ENCODE data around the gene TWIST2.

Gene TWIST2

DNA sequence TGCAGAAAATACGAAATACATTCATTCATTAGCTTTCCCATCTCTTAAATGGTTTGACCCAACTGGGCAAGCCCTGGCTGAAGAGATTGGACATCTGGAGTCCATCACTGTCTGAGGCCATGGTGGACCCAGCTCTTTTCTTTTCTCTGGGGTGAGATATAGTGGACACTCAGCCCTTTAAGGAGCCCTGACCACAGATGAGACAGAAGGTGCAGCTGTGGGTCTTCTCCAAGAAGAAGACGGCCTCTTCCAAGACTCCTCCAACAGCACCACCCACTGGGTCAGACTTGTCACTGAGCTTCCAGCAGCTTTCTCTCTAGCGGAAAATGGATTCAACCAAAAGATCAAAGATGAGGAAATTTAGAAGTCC is 27.2 kb downstream of the TWIST2 start:
- DNase-seq: no peak

DNA sequence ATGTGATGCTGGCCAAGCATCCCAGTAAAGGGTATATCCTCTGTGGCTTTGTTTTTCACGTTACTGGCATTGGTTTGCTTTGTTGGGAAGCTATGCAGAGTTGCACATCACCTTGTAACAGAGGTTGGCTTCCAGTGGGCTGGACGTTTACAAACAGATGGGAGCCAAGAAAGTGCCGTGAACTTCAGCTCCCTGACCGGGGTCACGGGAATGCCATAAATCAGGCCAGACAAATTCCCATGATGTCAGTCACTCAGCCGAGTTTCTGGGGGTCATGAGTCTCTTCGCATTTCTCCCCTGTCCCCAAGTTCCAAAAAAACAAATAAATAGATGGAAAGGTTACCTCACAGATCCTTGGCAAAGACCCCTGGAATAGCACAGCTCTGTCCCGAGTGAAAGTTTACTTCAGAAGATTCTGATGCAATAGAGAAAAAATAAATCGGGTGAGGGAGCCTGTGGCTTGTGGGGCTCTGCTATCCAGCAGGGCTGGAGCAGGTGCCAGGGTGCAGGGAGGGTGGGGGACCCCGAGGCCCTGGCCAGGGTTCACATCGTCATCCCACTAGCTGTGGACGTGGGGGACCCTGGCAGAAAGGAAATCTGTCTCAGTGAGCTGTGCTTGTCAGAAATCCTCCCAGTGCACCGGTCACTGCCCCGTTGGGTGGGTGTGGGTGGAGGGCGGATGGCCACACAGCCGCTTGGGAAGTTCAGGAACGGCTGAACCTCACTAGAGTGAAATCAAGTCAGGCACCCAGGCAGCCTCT is 27.8 kb downstream of the TWIST2 start:
- DNase-seq: no peak

DNA sequence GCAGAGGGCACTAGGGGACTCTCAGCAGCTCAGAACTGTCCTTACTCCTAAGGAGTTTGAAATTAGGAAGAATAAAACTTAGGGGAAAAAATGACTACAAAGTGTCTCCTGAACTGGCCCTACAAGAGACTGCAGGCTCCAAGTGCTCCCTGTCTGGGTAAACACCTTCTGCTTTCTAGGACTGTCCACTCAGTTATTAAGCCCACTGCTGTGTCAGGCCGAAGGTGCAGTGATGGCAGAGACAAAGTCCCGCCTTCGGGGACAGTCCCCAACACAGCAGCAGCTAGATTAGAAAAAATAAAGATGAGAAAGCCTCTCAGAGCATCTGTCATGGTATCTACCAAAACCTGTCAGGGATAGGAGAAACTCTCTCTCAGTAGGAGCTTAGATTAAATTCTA is 28.3 kb downstream of the TWIST2 start:
- DNase-seq: no peak

DNA sequence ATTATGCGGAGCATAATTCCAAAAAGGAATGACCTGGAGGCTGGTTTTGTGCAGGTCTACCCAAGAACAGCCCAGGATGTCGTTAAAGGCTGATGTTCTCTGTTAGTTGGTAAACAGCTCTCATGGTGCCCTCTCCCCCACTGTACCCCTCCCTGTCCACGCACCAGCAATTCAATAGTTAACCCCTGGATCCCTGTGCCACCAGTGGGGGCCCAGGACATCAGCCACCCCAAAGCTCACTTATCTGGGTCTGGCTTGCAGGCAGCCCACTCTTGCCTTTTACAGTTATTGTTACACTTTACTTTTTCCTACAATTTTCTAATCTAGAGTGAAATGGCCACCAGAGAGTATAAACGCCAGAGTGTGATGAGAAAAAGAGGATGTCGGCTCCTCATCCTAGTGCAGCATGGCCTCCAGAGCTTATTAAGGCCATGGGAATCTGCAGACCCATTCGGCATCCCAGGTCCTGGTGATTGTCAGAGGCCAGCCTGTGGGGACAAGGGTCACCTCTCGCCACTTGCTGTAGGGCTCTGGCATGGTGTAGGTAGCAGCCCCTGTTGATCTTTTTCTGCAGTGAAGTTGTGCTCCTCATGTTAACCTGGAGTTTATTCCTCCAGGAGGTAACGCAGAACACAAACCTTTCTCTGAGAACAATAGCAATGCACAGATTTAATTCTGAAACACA is 30.3 kb downstream of the TWIST2 start:
- no peak for DNase-seq

DNA sequence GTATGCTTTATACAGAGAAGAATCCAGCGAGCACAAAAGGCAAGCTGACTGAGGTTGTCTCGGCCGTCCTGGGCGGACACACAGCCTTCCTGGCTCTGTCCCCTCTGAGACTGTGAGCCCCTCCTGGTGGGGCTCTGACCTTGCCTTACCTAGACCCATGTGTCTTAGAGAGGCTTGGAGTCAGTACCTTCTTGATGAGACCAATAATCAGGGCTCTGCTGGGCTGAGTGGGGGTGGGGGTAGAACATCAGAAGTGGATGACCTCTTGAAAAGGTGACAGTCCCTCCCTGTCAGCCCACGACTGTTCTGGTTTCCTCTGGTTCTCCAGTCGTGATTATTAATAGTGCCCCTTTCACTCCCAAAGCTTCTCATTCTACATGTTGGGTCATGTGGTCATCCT is 31.2 kb downstream of the TWIST2 start:
- DNase-seq: no peak

DNA sequence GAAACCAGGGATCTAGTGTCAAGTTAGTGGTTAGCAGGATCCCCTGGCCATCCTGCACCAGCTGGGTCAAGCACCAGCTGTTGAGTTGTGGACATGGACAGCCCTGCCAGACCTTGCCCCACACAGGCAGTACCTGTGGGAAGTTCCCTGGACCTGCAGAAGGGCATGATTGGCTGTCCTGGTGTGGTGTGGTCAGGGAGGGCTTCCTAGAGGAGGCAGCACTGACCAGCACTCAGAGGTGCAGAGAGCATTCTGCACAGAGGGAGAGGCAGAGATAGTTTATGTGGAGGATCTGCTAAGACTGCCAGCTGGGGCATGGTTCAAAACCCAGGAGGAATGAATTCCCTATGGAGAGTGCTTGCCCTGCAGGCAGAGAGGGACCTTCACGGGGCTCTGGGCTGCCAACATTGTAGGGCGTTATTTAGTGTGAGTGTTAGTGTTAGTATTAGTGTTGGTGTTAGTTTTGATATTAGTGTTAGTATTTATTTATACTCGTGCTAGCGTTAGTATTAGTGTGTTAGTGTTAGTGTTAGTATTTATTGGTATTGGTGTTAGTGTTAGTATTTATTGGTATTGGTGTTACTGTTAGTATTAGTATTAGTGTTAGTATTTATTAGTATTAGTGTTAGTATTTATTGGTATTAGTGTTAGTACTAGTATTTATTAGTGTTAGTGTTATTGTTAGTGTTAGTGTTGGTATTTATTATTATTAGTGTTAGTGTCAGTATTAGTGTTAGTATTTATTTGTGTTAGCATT is 31.9 kb downstream of the TWIST2 start:
- no peak for DNase-seq

DNA sequence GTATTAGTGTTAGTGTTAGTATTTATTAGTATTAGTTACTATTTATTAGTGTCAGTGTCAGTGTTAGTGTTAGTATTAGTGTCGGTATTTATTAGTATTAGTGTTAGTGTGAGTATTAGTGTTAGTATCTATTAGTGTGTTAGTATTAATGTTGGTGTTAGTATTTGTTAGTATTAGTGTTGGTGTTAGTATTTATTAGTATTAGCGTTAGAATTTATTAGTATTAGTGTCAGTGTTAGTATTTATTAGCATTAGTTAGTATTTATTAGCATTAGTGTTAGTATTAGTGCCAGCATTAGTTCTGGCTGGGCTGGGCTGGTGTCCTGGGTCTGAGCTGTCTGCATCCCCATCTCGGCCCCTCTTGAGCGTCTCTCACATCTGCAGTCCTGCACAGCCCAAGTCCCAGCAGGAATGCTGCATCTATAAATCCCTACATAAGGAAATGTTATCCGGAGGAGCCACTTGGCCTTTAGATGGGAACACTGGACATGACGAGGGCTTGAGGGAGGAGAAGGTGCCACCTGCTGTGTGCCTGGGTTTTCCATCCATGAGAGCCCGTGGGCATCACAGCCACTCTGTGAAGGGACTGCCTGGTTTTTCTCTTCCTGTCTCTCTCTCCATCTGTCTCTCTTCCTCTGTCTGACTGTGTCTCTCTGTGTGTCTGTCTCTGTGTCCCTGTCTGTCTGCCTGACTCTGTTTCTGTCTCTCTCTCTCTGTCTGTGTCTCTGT is 33.6 kb downstream of the TWIST2 start:
- DNase-seq: no peak

DNA sequence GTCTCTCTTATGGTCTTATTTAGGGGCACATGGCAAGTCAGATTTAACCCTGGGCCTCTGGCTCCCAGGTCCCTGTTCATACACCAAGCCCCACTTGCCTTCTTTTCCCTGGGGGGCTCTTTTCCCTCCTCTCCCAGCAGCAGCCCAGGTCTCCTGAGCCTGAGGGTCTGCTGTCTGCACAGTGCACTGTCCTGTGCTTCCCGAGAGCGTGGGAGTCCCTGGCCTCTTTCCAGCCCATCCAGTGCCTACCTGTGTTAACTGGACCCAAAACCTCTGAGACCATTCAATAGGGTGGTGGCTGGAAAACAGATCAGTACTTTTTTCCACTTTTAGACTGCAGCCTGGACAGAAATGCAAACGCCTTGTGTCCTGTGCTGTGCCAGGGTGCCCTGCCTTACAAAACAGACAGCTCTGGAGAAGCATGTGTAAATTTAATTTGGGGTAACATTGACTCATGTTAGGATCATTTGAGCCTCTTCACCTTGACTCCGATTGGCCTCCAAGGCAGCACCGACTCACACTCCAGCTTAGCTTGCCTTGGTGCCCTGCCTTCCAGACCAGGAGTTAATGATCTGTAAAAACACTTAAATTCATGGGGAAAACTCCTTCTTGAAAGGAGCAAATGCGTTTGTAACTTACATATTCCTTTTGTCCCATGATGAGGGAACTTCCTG is 34.3 kb downstream of the TWIST2 start:
- no peak for DNase-seq

DNA sequence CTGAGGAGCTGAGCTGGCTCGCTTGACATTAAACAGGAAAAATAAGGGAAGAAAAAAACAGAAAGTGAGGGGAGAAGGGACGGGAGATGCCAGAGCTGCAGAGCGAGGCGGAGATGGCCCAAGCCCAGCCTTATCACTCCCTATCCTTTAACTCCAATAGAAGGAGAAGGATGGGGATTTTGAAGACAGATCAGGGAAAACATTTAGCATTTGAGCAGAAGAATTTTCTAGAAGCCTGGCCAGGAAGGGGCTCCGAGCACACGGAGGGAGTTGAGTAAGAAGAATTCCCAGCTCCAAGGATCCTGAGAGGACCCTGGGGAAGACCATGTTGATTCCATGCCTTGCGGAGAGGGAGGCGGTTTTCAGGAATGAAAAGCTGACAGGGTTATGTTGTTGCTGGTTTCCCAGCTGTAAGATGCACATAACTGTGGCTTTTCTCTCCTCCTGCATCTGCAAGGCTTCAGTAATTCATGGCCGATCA is 35.6 kb downstream of the TWIST2 start:
- DNase-seq: no peak

DNA sequence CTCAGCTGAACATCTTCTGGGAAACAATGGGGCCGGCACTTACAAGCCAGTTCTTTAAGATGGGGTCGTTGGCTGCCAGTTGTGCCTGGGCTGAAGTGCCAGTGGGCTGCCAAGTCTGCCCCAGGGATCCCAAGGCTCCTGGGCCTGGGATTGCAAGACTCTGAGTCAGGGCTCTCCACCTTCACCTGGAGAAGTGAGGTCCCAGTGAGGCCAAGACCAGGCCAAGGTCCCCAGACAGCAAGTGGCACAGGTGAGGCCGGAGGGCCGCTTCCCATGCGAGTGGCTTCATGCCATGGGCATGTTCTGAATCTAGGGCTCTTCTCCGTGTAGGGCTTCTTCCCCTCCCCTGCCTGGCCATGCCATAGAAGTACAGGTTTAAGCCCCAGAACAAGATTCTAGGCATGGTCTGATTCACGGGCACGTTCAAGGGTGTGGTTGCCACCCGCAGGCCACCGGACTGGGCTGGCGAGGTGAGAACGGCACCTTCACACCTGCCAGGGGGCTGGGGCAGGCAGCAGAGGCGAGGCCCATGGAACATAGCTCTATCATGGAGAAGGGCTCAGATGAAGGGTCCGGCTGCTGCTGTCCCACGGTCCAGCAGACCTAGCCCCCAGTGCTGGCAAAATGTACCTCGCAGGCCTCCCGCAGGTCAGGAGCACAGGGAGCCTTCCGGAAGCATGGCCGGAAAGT is 36.4 kb downstream of the TWIST2 start:
- no peak for DNase-seq

DNA sequence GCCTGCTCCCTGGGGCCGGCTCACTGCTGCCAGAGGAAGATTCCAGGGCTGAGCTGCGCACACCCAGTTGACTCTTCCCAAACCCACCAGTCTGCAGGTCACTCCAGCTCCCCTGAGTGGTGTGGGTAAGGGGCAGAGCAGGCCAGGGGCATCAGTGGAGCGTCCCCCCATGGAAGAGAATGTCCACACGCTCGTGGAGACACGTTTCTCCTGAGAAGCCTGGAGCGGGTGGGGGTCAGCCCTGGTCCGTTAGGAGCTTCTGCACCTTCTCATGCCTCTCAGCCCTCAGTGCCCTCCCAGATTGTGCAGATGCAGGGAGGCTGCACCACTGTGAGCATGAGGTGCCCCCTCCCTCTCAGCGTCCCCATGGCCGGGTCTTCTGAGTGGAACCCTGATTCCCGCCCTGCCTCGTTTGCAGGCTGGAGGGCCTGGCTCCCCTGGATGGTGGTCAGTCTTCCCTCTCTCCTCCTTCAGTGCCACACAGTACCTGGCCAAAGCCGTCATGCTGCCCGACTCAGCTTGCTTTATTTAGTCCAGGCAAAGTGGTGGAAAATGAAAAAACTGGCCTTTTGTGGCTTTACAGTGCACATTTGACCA is 37.0 kb downstream of the TWIST2 start:
- no peak for DNase-seq

DNA sequence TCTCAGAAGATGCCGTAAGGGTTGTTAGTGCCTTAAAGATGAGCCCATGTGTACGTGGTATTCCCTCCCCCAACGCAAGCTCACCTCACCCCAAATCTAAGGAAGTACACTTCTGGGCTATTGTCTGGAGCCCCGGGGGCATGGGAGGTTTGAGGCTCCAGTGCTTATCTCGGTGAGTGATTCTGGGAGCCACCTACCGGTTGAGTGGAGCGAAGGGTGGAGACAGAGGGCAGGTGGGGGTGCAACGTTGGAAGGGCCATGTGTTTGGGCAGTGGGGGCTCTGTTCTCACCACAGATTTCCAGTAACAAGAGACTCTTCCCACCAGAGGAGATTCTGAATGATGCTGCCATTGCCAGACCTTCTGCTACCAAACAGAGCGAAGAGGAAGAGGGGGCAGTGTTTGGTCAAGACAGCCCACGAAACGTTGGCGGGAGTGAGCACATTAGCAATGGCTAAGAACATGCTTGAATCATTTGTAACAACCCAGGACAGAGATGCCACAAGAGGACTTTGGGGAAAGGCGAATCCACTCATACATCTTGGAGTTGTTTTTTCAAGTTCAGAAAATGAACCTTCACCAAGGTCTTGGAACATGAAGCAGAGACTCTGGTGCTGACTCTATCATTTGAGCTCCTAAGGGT is 38.7 kb downstream of the TWIST2 start:
- no peak for DNase-seq

DNA sequence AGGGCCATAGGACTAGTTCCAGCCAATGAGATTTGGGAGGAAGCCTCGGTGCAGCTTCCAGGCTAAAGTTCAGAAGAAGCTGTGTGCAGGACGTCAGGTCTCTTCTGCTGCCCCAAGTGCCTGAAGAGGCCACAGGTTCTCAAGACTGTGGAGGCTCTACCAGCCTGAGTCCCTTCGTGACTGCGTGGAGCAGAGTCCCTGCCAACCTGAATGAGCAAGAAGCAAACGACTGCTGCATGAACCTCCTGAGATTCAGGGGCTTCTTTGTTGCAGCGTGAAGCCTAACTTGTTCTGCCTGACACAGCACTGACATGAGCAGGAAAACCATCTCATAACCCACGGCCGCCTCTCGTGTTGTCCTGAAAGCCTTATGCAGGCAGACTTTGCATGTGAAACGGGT is 39.7 kb downstream of the TWIST2 start:
- DNase-seq: no peak

DNA sequence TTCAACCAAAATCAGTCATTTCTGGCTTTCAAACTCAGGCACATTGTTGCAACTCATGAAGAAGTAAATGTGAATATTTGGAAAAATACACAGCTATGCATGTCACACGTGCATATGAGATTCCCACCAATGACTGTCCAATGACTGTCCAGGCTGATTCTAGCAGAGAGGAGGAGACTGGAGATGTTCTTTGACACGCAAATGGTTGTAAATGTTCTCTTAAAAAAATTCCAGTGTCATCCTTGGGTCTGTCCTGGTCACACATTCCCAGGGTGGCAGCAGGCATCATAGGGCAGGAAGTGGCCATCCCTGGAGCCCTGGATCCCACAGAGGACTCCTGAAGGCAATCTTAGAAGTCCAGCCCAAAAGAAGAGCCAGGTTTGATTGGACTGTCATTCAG is 40.9 kb downstream of the TWIST2 start:
- DNase-seq: no peak

DNA sequence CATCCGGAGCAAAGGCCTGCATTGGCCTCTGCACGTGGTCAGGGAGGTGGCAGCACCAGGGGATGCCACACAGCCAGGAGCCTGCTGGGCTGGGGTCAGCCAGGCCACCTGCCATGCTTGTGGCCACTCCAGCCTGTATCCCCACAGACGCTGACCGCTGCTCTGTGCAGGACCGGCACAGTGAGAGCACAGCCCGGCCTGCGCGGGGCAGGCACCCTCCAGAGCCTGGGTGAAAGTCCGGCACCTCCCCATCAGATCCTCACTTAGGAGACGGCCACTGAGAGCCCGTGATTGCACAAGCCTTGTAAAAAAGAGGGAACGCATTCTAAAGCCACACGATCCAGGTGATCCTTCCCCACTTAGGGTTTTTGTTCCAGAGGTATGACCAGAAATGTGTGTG is 42.2 kb downstream of the TWIST2 start:
- no peak for DNase-seq

DNA sequence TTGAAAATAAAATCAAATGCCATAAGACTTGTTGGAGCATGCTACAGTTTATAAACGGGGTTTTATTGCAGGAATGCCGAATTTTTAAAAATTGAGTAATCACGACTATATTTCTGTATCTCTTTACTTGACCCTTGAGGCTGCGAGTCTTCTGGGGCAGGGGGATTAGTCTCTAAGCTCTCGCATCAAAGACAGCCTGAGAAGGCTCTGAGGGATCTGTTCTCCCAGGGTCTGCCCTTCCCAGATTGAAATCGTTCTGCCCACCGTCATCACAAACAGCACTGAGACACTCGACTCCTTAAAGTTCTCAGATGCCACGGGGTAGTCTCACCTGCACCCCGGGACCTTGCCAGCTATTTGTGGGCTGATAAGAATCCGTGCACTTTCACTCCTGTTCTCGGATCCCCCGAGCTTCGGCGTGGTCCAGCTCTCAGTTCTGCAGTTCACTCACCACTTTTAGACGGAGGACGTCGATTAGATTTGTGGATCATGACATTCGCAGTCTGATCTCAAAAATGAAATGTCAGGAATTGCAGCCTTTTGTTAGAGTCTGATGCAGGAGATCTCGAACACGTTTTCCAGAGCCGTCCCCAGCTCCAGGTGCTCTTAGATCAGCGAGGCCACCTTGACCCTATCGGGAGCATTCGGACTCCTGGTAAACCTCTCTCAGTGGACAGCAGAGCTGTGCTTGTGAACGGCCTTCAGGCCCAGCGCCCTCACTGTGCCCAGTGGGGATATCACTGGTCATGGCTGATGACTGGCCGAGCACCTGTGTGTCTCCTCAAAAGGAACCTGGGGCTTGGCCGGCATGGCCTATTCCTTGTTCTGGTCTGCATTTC is 43.0 kb downstream of the TWIST2 start:
- DNase-seq: no peak

DNA sequence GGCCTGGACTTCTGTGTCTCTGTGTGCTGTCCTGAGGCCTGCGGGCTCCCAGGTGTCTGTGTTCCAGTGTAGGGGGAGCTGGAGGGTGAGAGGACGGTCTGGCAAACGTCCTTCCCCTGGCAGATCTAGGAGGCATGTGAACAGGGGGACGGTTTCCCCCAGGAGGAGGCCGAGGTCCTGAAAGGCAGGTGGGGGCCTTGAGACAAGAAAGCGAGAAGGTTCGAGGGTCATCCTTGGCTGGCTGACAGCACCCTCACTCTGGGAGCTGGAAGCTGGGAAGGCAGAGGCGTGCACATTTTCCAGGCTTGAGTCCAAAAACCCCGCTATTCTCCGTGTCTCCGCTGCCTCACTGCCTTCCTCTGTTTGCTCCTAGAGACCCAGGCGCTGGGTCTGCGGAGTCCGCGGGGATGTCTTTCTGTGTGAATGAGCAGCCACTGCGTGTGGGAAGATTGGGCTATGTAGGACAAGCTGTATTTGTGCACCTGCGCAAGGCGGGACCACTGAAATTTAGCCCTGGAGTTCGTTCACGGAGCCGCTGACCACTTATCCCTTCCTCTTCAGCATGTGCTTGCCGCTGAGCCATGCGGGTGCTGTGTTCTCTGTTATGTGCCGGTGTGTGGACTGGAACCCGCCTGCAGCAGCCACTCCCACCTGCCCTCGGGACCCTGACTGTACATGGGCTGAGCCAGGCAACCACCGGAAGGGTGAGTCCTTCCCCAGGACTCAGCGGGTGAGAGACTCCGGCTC is 43.7 kb downstream of the TWIST2 start:
- no peak for DNase-seq

DNA sequence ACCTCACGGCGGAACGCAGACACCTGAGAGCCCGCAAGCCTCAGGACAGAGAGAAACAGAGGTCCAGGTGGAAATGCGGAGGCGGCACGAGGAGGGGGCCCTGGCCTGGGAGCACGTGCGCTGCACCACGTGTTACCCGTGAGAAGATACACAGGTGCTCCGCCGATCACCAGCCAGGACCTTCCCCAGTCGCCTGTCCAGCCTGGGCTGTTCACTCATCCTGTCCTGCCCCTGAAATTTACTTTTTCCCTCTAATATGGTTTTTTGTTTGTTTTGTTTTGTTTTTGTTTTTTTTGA is 44.3 kb downstream of the TWIST2 start:
- DNase-seq: no peak

DNA sequence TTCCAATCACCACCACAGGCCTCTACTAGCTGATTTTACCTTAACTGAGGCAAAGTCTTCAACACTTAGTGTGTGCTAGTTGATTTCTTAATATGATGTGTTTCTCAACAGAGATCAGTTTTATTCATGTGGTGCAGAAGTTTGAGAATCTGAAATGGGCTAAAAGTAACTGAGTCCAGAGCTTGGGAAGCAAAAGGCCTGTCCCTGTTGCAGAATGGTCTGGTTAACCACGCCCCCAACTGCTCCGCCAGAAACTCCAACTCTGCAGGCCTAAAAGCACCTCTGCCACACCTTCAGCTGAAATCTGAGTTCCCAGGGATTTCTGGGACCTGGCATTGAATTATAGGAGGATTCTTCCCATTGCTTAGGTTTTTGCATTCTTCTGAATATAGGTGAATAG is 44.9 kb downstream of the TWIST2 start:
- DNase-seq: no peak

Measured in GDM1 (cell line).